Measurements from ENCODE around the gene INTS13. TPM values are rescaled to one million over a fixed set of nuclear protein-coding genes. Genes with fewer than 3 reads are reported as not detected.
"Not testable (repeated sequence)": the region's sequence is repeated elsewhere in the genome, so short reads cannot be mapped to it uniquely, and the experiment has no call there.

INTS13 gene
- total RNA-seq, 5 donors from 2014 or later (not counting 1 experiment from before 2014, with no cell fraction given) = 19.7 to 26.0 (median 23.9) TPM

DNA sequence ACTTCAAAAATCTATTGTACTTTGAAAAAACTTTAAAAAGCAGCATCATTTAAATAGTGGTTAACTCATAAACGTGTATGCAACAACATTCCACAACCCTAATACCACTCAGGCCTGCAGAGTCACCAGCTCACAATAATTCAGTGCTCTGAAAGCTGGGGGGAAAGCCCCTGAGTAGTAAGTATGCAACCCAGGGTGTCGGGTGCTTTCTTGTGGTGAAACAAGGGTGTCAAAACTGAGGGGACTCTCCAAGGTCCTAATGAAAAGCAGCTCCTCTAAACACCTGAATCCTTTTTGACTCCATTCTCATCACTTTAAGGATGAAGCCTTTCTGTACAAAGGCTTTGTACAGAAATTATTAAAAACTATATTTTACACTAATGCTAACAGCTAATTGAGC is 34.2 kb upstream of the INTS13 start:
- no peak overlapping the region for H3K4me3 ChIP-seq (ENCODE audit: control insufficient read depth in 1 of 2, extremely low read depth in 1 of 2, low read length in 1 of 2)
- H3K27me3 ChIP-seq (replicated peaks in 1 of 2; ENCODE audit: control insufficient read depth in 2 of 2, extremely low read depth in 1 of 2, insufficient read depth in 2 of 2, low read length in 1 of 2) = no peaks in the 10 kb centered on the region
- Mint-ChIP-seq H3K27ac (peak overlapping the region; percentile 77 to 87), H3K36me3 (peaks cover 46% of the 10 kb centered on the region), H3K4me3 (peak overlapping the region in 1 of 3 donors; percentile 27), H3K9me3 (no peaks in the 10 kb centered on the region), H3K4me1 (peaks cover 13 to 25% (median 20%) of the 10 kb centered on the region in 3 donors), H3K27me3 (no peaks in the 10 kb centered on the region)
- no CpG with 5 or more reads among the region's 2 CpGs for WGBS (ENCODE audit: insufficient coverage)
- H3K27ac ChIP-seq (ENCODE audit: low read length) = peak overlapping the region; percentile 59
- peak; percentile 70 to 100 (median 90) for ATAC-seq (replicated peaks in 1 of 4)
- DNase-seq = peak; percentile 2 to 85 (median 57)
- peaks cover 0 to 42% of the 10 kb centered on the region in 2 donors for H3K36me3 ChIP-seq (ENCODE audit: control insufficient read depth in 2 of 2, extremely low read depth in 1 of 2, insufficient read depth in 1 of 2, low read length in 1 of 2)
- ChIA-PET POLR2A (no interaction called here), CTCF (interaction anchor here (0.5 to 1.5 kb wide), 7 partner anchors 12 to 334 kb away, joined by 3 to 15 read pairs (median 4); partner anchors contain the start of gene FGFR1OP2 (in 1 of the 2))
- H3K9me3 ChIP-seq = no peaks in the 10 kb centered on the region
- H3K4me1 ChIP-seq (ENCODE audit: control insufficient read depth in 1 of 2, extremely low read depth in 1 of 2, insufficient read depth in 2 of 2, low read length in 2 of 2) = peaks cover 5 to 13% of the 10 kb centered on the region in 2 experiments

DNA sequence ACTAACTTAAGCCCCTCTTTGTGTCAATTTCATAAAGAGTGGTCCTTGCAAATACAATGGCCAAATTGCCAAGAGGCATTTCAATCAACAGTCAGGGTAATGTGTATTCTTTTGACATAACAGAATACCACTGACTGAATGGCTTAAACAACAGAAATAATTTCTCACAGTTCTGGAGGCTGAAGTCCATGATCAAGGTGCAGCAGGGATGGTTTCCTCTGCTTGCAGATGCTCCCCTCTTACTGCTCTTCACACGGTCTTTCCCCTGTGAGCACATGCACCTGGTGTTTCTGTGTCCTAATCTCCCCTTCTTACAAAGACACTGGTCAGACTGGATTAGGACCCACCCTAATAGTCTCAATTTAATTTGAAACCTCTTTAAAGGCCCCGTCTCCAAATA is 32.4 kb upstream of the INTS13 start:
- DNase-seq (no peak), ATAC-seq (replicated peaks in 1 of 4) (no peak)
- peak overlapping the region; percentile 43 for H3K27ac ChIP-seq (ENCODE audit: low read length)
- H3K27me3 ChIP-seq (replicated peaks in 1 of 2; ENCODE audit: control insufficient read depth in 2 of 2, extremely low read depth in 1 of 2, insufficient read depth in 2 of 2, low read length in 1 of 2) = no peaks in the 10 kb centered on the region
- H3K36me3 ChIP-seq (ENCODE audit: control insufficient read depth in 2 of 2, extremely low read depth in 1 of 2, insufficient read depth in 1 of 2, low read length in 1 of 2) = peaks cover 0 to 35% of the 10 kb centered on the region in 2 donors
- peaks cover 5 to 13% of the 10 kb centered on the region in 2 experiments for H3K4me1 ChIP-seq (ENCODE audit: control insufficient read depth in 1 of 2, extremely low read depth in 1 of 2, insufficient read depth in 2 of 2, low read length in 2 of 2)
- Mint-ChIP-seq H3K4me3 (no peak overlapping the region), H3K27me3 (no peaks in the 10 kb centered on the region), H3K36me3 (peaks cover 38% of the 10 kb centered on the region), H3K27ac (peak overlapping the region; percentile 44 to 58), H3K4me1 (peaks cover 13 to 21% (median 20%) of the 10 kb centered on the region in 3 donors), H3K9me3 (no peaks in the 10 kb centered on the region)
- H3K4me3 ChIP-seq (ENCODE audit: control insufficient read depth in 1 of 2, extremely low read depth in 1 of 2, low read length in 1 of 2) = no peak overlapping the region
- ChIA-PET POLR2A (interaction anchor here in 1 of 2 donors (0.6 kb wide), 1 partner anchor 60 kb away, joined by 9 read pairs; no protein-coding TSS in a partner anchor), CTCF (no interaction called here)
- WGBS (ENCODE audit: insufficient coverage) = 100% methylated on average over 1 of the region's 2 CpGs
- H3K9me3 ChIP-seq = no peaks in the 10 kb centered on the region

DNA sequence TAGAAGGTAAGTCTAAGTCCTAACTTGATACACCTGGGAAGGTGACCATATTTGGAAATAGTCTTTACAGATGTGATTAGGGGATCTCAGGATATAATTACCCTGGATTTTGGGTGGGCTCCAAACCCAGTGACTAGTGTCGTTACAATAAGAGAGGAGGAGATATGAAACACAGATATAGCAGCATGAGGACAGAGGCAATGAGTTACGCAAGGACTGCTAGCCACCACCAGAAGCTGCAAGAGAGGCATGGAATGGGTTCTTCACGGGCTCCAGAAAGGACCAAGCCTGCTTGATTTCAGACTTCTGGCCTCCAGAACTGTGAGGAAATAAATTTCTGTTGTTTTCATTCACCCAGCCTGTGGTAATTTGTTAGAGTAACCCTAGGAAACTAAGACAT is 29.1 kb upstream of the INTS13 start:
- H3K36me3 Mint-ChIP-seq = peaks cover 39% of the 10 kb centered on the region

DNA sequence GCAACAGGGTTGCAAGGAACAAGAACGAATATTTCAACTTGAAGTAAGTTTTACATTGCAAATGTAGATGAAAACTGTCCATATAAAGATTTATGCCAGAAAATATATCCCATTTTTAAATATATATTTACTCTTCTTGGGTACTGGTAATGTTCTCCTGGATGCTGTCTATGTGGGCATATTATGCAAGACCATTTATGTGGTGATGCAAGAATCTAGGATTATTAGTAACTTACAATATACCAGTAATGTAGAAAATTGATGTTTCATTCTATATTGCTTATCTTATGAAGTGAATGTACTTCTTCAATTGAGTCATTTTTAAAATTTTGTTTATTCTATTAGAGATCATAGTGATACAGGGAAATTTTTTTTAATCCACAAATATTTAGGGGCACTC is 25.6 kb upstream of the INTS13 start:
- H3K4me1 Mint-ChIP-seq = peaks cover 2 to 5% (median 5%) of the 10 kb centered on the region in 3 donors
- peaks cover 49% of the 10 kb centered on the region for H3K36me3 Mint-ChIP-seq
- POLR2A ChIA-PET = no interaction called here

More for the DNA sequence above, 29.1 kb upstream of the INTS13 start:
- H3K4me1 ChIP-seq (ENCODE audit: control insufficient read depth in 1 of 2, extremely low read depth in 1 of 2, insufficient read depth in 2 of 2, low read length in 2 of 2) = peaks cover 2 to 5% of the 10 kb centered on the region in 2 experiments
- H3K27me3 ChIP-seq (replicated peaks in 1 of 2; ENCODE audit: control insufficient read depth in 2 of 2, extremely low read depth in 1 of 2, insufficient read depth in 2 of 2, low read length in 1 of 2) = no peaks in the 10 kb centered on the region
- ChIA-PET POLR2A (interaction anchor here in 1 of 2 donors (0.6 kb wide), 1 partner anchor 156 kb away, joined by 7 read pairs; no protein-coding TSS in a partner anchor), CTCF (interaction anchor here in 1 of 2 donors (0.7 kb wide), 1 partner anchor 376 kb away, joined by 4 read pairs; no protein-coding TSS in a partner anchor)
- 100% methylated on average over 3 of the region's 3 CpGs for WGBS (ENCODE audit: insufficient coverage)
- Mint-ChIP-seq H3K4me3 (no peak overlapping the region), H3K9me3 (no peaks in the 10 kb centered on the region), H3K27ac (no peak overlapping the region), H3K27me3 (no peaks in the 10 kb centered on the region), H3K4me1 (peaks cover 15 to 18% (median 17%) of the 10 kb centered on the region in 3 donors)
- H3K36me3 ChIP-seq (ENCODE audit: control insufficient read depth in 2 of 2, extremely low read depth in 1 of 2, insufficient read depth in 1 of 2, low read length in 1 of 2) = peaks cover 5 to 36% of the 10 kb centered on the region in 2 donors
- no peak for DNase-seq
- no peak overlapping the region for H3K4me3 ChIP-seq (ENCODE audit: control insufficient read depth in 1 of 2, extremely low read depth in 1 of 2, low read length in 1 of 2)
- no peak for ATAC-seq (replicated peaks in 1 of 4)
- no peak overlapping the region for H3K27ac ChIP-seq (ENCODE audit: low read length)
- H3K9me3 ChIP-seq = no peaks in the 10 kb centered on the region

DNA sequence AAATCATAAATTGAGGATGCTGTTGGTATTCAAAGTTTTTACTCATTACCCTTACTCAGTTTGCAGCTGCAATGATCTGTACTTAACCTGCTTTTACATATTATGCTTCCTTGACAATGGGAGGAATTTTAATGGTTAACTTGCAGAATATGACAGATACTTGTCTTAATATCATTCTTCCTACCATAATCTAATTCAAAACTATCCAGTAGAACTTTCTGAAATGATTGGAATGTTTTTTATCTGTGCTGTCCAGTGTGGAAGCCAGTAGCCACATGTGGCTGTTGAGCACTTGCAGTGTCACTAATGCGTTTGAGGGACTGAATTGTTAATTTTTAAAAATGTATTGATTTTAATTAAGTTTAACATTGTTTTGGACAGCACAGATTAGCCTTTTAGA is 24.0 kb upstream of the INTS13 start:
- CTCF ChIA-PET = no interaction called here
- H3K27me3 ChIP-seq (replicated peaks in 1 of 2; ENCODE audit: control insufficient read depth in 2 of 2, extremely low read depth in 1 of 2, insufficient read depth in 2 of 2, low read length in 1 of 2) = no peaks in the 10 kb centered on the region
- Mint-ChIP-seq H3K36me3 (peaks cover 57% of the 10 kb centered on the region), H3K27ac (peak overlapping the region in 1 of 2 donors; percentile 4), H3K27me3 (no peaks in the 10 kb centered on the region), H3K9me3 (no peaks in the 10 kb centered on the region), H3K4me3 (no peak overlapping the region), H3K4me1 (peaks cover 2 to 6% (median 5%) of the 10 kb centered on the region in 3 donors)
- no peaks in the 10 kb centered on the region for H3K4me1 ChIP-seq (ENCODE audit: control insufficient read depth in 1 of 2, extremely low read depth in 1 of 2, insufficient read depth in 2 of 2, low read length in 2 of 2)
- no peak for DNase-seq
- no peak for ATAC-seq (replicated peaks in 1 of 4)
- H3K9me3 ChIP-seq = no peaks in the 10 kb centered on the region
- no peak overlapping the region for H3K4me3 ChIP-seq (ENCODE audit: control insufficient read depth in 1 of 2, extremely low read depth in 1 of 2, low read length in 1 of 2)
- peaks cover 5 to 55% of the 10 kb centered on the region in 2 donors for H3K36me3 ChIP-seq (ENCODE audit: control insufficient read depth in 2 of 2, extremely low read depth in 1 of 2, insufficient read depth in 1 of 2, low read length in 1 of 2)
- 88% methylated on average over 1 of the region's 1 CpG for WGBS (ENCODE audit: insufficient coverage)
- POLR2A ChIA-PET = no interaction called here
- no peak overlapping the region for H3K27ac ChIP-seq (ENCODE audit: low read length)

More for the DNA sequence above, 25.6 kb upstream of the INTS13 start:
- Histone ChIP-seq H3K4me1 (ENCODE audit: control insufficient read depth in 1 of 2, extremely low read depth in 1 of 2, insufficient read depth in 2 of 2, low read length in 2 of 2) (no peaks in the 10 kb centered on the region), H3K9me3 (no peaks in the 10 kb centered on the region), H3K27me3 (replicated peaks in 1 of 2; ENCODE audit: control insufficient read depth in 2 of 2, extremely low read depth in 1 of 2, insufficient read depth in 2 of 2, low read length in 1 of 2) (no peaks in the 10 kb centered on the region), H3K4me3 (ENCODE audit: control insufficient read depth in 1 of 2, extremely low read depth in 1 of 2, low read length in 1 of 2) (no peak overlapping the region), H3K36me3 (ENCODE audit: control insufficient read depth in 2 of 2, extremely low read depth in 1 of 2, insufficient read depth in 1 of 2, low read length in 1 of 2) (peaks cover 5 to 51% of the 10 kb centered on the region in 2 donors), H3K27ac (ENCODE audit: low read length) (no peak overlapping the region)
- CTCF ChIA-PET = no interaction called here
- no peaks in the 10 kb centered on the region for H3K27me3 Mint-ChIP-seq
- H3K9me3 Mint-ChIP-seq = no peaks in the 10 kb centered on the region
- WGBS (ENCODE audit: insufficient coverage) = no CpG with 5 or more reads among the region's 1 CpG
- DNase-seq = no peak
- no peak overlapping the region for H3K4me3 Mint-ChIP-seq
- peak overlapping the region in 1 of 2 donors; percentile 22 for H3K27ac Mint-ChIP-seq
- no peak for ATAC-seq (replicated peaks in 1 of 4)

DNA sequence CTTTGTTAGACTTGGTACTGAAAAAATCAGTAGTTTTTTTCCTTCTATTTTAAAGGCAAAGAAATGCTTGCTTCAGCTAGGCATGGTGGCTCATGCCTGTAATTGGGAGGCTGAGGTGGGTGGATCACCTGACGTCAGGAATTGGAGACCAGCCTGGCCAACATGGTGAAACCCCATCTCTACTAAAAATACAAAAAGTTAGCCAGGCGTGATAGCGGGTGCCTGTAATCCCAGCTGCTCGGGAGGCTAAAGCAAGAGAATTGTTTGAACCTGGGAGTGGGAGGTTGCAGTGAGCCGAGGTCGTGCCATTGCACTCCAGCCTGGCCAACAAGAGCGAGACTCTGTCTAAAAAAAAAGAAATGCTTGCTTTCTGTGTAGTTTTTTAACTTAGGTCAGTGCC is 23.6 kb upstream of the INTS13 start:
- H3K4me1 Mint-ChIP-seq; H3K9me3 Mint-ChIP-seq; DNase-seq; H3K27me3 Mint-ChIP-seq; ATAC-seq (replicated peaks in 1 of 4); H3K4me1 ChIP-seq (ENCODE audit: control insufficient read depth in 1 of 2, extremely low read depth in 1 of 2, insufficient read depth in 2 of 2, low read length in 2 of 2); H3K27me3 ChIP-seq (replicated peaks in 1 of 2; ENCODE audit: control insufficient read depth in 2 of 2, extremely low read depth in 1 of 2, insufficient read depth in 2 of 2, low read length in 1 of 2); H3K27ac ChIP-seq (ENCODE audit: low read length); H3K4me3 Mint-ChIP-seq; H3K9me3 ChIP-seq; H3K4me3 ChIP-seq (ENCODE audit: control insufficient read depth in 1 of 2, extremely low read depth in 1 of 2, low read length in 1 of 2); POLR2A ChIA-PET; CTCF ChIA-PET: not testable (repeated sequence)
- peak overlapping the region in 1 of 2 donors; percentile 4 for H3K27ac Mint-ChIP-seq
- 100% methylated on average over 4 of the region's 7 CpGs for WGBS (ENCODE audit: insufficient coverage)
- H3K36me3 ChIP-seq (ENCODE audit: control insufficient read depth in 2 of 2, extremely low read depth in 1 of 2, insufficient read depth in 1 of 2, low read length in 1 of 2) = peaks cover 5 to 56% of the 10 kb centered on the region in 2 donors
- peaks cover 59% of the 10 kb centered on the region for H3K36me3 Mint-ChIP-seq

Measured in T-cell (primary cell).